Renal pelvis (tissue), 4 donors: ENCODE measurements around the gene MIGA1. TPM values are rescaled to one million over a fixed set of nuclear protein-coding genes. Genes with fewer than 3 reads are reported as not detected.
"Not testable (repeated sequence)": the region's sequence is repeated elsewhere in the genome, so short reads cannot be mapped to it uniquely, and the experiment has no call there.

Experiments
- DNase-seq: peaks from one replicate; pipeline ENCODE4 v3.0.0-alpha.2; 2013
- polyA plus RNA-seq, 3 donors: library from polyadenylated mRNA; unstranded; fragments of 120-200 nt; gene quantifications; one replicate each; pipeline ENCODE4 v1.2.1, GENCODE V29; 2013; ENCODE audit not compliant: insufficient read length in 3 of 3

Gene MIGA1
- polyA plus RNA-seq, 3 donors, result 13.0 to 21.3 (median 20.7) TPM

- DNase-seq, result peak; percentile 41
Observed at GRCh38 chr1:77900687-77901293, 121.3 kb downstream of the MIGA1 start.

- DNase-seq, result no peak
Observed at GRCh38 chr1:77905603-77906002, 126.2 kb downstream of the MIGA1 start.

DNA sequence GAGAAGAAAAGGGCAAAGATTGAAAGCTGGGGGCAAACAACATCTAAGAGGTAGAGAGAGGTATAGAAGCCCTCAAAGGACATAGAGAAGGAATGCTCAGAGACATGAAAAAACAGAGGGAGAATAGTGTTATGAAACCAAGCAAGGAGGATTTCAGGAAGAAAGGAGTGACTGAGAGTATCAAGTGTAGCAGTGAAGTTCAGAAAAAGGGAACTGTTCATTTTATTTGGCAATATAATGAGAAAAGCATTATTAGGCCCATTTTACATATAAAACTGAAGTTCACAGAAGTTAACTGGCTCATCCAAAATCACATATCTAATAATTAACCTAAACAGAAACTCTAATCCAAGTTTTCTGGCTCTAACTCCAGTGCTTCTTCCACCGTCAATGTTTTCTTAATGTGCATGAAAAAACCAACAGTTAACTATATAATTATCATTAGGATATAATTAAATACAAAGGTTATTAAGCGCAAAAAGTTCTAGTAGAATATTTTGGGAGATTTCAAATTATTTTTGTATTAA lies 126.6 kb downstream of the MIGA1 start:
- DNase-seq, result no peak

DNA sequence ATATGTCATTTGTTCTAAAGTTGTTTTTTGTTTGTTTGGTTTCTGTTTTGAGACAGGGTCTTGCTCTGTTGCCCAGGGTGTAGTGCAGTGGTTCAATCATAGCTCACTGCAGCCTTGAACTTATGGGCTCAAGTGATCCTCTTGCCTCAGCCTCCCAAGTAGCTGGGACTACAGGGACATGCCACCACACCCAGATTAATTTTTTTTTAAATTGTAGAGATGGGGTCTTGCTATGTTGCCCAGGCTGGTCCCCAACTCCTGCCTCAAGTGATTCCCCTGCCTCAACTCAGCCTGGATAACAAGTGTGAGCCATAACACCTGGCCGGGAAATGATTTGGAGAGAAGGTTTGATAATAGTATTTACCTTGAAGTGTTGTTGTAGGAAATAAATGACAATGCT lies 127.2 kb downstream of the MIGA1 start:
- DNase-seq, result no peak

- DNase-seq, result no peak
Observed at GRCh38 chr1:77910116-77910515, 130.7 kb downstream of the MIGA1 start.

- DNase-seq, result not testable (repeated sequence)
Observed at GRCh38 chr1:77918918-77919317, 139.5 kb downstream of the MIGA1 start.

GRCh38 chr1:77925518-77925917 lies 146.1 kb downstream of the MIGA1 start:
- DNase-seq, result peak; percentile 20

DNA sequence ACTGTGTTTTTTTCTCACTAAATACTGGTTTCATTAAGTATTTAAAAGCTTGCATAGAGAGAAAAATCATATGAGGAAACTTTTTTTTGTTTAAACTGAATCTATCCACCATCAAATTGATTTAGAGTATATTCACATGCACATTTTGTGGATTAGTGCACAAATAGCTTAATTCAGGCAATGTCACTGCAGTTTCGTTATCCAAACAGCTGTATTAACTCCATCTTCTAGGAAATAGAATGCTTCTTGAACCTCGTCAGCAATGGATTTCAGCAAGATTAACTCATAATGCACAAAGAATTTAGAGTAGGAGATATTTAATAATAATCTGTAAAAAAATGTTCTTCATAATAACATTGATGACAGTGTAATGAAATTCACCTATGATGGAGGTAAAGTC lies 146.5 kb downstream of the MIGA1 start:
- DNase-seq, result peak; percentile 14

GRCh38 chr1:77926561-77927357 lies 147.3 kb downstream of the MIGA1 start:
- no peak for DNase-seq

GRCh38 chr1:77927414-77927813 lies 148.0 kb downstream of the MIGA1 start:
- DNase-seq, result no peak

Other genes with a start within 250 kb of the MIGA1 start
- gene ZZZ3, start 97.0 kb upstream of the MIGA1 start, polyA plus RNA-seq, result 10 to 100 TPM; 55.5 to 63.5 (median 63.0) TPM
- gene USP33, start 19.8 kb upstream of the MIGA1 start, polyA plus RNA-seq, result 100 to 1,000 TPM in 1 of 3 donors, 10 to 100 TPM in 2; 62.3 to 104 (median 91.4) TPM
- gene NEXN, start 109.0 kb downstream of the MIGA1 start, polyA plus RNA-seq, result 10 to 100 TPM in 2 of 3 donors, 1 to 10 TPM in 1; 8.0 to 13.6 (median 10.0) TPM
- gene FUBP1, start 199.4 kb downstream of the MIGA1 start, polyA plus RNA-seq, result 100 to 1,000 TPM; 280 to 364 (median 357) TPM
- gene DNAJB4, start 225.3 kb downstream of the MIGA1 start, polyA plus RNA-seq, result 10 to 100 TPM; 28.6 to 38.1 (median 35.5) TPM